ENCODE results near the gene SEMA3F.

Gene SEMA3F

DNA sequence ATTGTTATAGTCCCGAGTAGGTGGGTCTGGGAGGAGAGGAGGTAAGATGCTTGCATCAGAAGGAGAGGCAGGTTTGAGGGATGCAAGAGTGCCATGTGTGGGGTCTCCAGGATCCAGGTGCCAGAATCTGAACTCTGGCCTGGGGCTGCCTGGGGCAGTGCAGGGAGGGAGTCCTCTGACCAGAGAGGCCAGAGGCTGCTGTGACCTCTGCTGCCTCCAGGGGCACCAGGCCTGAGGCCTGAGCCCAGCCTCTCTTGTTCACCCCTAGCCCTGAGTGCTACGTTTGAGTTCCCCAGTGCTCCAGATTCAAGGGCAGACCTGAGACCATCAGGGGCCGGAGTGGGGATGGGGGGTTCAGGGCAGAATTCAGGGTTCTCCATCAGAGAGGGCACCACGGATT lies 57.4 kb downstream of the SEMA3F start:
- DNase-seq (ENCODE audit: low read depth in 1 of 2, low spot score in 1 of 2) = no peak
- Histone ChIP-seq H3K4me3 (replicated peaks; ENCODE audit: insufficient read depth, low read length) (no peak overlapping the region), H3K27me3 (ENCODE audit: insufficient read depth, poor library complexity, severe bottlenecking) (peaks cover under 1% of the 10 kb centered on the region), H3K27ac (replicated peaks) (no peak overlapping the region)
- TF ChIP-seq, protein P1, sequence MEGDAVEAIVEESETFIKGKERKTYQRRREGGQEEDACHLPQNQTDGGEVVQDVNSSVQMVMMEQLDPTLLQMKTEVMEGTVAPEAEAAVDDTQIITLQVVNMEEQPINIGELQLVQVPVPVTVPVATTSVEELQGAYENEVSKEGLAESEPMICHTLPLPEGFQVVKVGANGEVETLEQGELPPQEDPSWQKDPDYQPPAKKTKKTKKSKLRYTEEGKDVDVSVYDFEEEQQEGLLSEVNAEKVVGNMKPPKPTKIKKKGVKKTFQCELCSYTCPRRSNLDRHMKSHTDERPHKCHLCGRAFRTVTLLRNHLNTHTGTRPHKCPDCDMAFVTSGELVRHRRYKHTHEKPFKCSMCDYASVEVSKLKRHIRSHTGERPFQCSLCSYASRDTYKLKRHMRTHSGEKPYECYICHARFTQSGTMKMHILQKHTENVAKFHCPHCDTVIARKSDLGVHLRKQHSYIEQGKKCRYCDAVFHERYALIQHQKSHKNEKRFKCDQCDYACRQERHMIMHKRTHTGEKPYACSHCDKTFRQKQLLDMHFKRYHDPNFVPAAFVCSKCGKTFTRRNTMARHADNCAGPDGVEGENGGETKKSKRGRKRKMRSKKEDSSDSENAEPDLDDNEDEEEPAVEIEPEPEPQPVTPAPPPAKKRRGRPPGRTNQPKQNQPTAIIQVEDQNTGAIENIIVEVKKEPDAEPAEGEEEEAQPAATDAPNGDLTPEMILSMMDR (IDR thresholded peaks at IDR 0.05; ENCODE audit: insufficient read depth, low read length) = no peak

DNA sequence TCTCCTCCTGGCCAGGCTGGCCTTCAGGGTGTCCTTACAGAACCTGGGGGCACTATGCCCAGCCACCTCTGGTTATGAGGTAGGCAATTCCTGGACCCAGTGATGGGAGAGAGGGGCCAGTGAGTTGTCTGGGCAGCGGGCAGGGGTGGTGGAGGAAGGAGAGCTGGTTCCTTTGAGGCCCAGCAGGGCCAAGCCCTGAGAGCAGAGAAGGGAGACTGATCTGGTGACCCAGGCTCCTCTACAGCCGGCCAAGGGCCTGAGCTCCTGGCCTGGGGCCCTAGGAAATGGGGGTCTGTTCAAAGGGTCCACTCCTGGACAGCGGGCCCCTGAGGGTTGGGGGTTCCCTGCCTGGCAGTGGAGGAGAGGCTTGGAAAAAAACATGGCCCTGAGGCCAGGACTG lies 57.8 kb downstream of the SEMA3F start:
- Histone ChIP-seq H3K4me3 (replicated peaks; ENCODE audit: insufficient read depth, low read length) (no peak overlapping the region), H3K27me3 (ENCODE audit: insufficient read depth, poor library complexity, severe bottlenecking) (no peaks in the 10 kb centered on the region), H3K27ac (replicated peaks) (no peak overlapping the region)
- TF ChIP-seq, protein P2, sequence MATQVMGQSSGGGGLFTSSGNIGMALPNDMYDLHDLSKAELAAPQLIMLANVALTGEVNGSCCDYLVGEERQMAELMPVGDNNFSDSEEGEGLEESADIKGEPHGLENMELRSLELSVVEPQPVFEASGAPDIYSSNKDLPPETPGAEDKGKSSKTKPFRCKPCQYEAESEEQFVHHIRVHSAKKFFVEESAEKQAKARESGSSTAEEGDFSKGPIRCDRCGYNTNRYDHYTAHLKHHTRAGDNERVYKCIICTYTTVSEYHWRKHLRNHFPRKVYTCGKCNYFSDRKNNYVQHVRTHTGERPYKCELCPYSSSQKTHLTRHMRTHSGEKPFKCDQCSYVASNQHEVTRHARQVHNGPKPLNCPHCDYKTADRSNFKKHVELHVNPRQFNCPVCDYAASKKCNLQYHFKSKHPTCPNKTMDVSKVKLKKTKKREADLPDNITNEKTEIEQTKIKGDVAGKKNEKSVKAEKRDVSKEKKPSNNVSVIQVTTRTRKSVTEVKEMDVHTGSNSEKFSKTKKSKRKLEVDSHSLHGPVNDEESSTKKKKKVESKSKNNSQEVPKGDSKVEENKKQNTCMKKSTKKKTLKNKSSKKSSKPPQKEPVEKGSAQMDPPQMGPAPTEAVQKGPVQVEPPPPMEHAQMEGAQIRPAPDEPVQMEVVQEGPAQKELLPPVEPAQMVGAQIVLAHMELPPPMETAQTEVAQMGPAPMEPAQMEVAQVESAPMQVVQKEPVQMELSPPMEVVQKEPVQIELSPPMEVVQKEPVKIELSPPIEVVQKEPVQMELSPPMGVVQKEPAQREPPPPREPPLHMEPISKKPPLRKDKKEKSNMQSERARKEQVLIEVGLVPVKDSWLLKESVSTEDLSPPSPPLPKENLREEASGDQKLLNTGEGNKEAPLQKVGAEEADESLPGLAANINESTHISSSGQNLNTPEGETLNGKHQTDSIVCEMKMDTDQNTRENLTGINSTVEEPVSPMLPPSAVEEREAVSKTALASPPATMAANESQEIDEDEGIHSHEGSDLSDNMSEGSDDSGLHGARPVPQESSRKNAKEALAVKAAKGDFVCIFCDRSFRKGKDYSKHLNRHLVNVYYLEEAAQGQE (IDR thresholded peaks at IDR 0.05; ENCODE audit: insufficient replicate concordance, low read depth) = no peak
- TF ChIP-seq POLR2AphosphoS5 (IDR thresholded peaks at IDR 0.05; ENCODE audit: low read depth) = no peak
- no peak for TF ChIP-seq SPI1 (IDR thresholded peaks at IDR 0.05; ENCODE audit: borderline replicate concordance, low read depth)
- TF ChIP-seq GABPA (IDR thresholded peaks at IDR 0.05; ENCODE audit: low read depth) = no peak
- TF ChIP-seq, protein P1 (IDR thresholded peaks at IDR 0.05; ENCODE audit: insufficient read depth, low read length) = no peak
- no peak for DNase-seq (ENCODE audit: low read depth in 1 of 2, low spot score in 1 of 2)

DNA sequence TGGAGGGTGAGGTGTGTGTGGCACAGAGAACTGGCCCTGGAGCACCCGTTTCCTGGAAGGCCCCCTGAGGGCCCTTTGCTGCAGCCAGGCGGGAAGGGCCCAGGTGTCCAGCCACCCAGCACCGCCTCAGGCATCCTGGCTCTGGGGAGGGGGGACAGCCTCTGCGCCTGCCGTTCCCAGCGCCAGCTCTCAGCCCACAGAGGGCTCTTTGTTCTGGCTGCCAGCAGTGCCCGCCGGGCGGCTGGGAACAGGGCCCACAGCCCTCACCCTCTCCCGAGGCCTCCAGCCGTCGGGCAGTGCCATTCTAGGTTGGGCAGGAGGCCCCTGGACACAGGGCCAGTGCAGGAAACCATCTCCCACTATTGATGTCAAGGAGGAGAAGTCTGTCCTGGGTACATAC lies 58.2 kb downstream of the SEMA3F start:
- TF ChIP-seq SPI1 (IDR thresholded peaks at IDR 0.05; ENCODE audit: borderline replicate concordance, low read depth) (no peak), GABPA (IDR thresholded peaks at IDR 0.05; ENCODE audit: low read depth) (no peak), POLR2AphosphoS5 (IDR thresholded peaks at IDR 0.05; ENCODE audit: low read depth) (no peak)
- TF ChIP-seq, protein P1 (IDR thresholded peaks at IDR 0.05; ENCODE audit: insufficient read depth, low read length) = no peak
- TF ChIP-seq, protein P2 (IDR thresholded peaks at IDR 0.05; ENCODE audit: insufficient replicate concordance, low read depth) = no peak
- Histone ChIP-seq H3K4me3 (replicated peaks; ENCODE audit: insufficient read depth, low read length) (no peak overlapping the region), H3K27ac (replicated peaks) (no peak overlapping the region), H3K27me3 (ENCODE audit: insufficient read depth, poor library complexity, severe bottlenecking) (no peaks in the 10 kb centered on the region)
- no peak for DNase-seq (ENCODE audit: low read depth in 1 of 2, low spot score in 1 of 2)

DNA sequence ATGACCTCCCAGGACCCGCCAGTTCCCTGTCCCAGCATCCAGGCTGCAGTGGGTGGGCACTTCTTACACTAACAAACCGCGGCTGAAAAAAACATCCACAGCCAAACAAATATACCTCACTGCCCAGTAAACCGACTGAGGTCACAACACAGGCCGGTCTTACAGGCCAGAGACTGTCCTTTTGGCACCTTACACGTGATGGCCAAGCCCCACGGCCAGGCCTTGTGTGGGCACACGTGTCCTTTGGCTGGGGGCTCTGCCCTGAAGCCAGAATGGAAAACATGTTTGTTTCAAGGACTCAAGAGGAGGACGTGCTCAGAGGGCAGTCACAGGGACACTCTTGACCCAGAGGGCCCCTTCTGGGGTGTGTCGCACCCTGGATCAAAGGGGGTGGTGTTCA lies 59.7 kb downstream of the SEMA3F start:
- TF ChIP-seq SPI1 (IDR thresholded peaks at IDR 0.05; ENCODE audit: borderline replicate concordance, low read depth) (no peak), POLR2AphosphoS5 (IDR thresholded peaks at IDR 0.05; ENCODE audit: low read depth) (no peak), GABPA (IDR thresholded peaks at IDR 0.05; ENCODE audit: low read depth) (no peak)
- TF ChIP-seq, protein P1 (IDR thresholded peaks at IDR 0.05; ENCODE audit: insufficient read depth, low read length) = no peak
- TF ChIP-seq, protein P2 (IDR thresholded peaks at IDR 0.05; ENCODE audit: insufficient replicate concordance, low read depth) = no peak
- H3K27me3 ChIP-seq (ENCODE audit: insufficient read depth, poor library complexity, severe bottlenecking) = no peaks in the 10 kb centered on the region
- no peak overlapping the region for H3K27ac ChIP-seq (replicated peaks)
- no peak for DNase-seq (ENCODE audit: low read depth in 1 of 2, low spot score in 1 of 2)
- H3K4me3 ChIP-seq (replicated peaks; ENCODE audit: insufficient read depth, low read length) = no peak overlapping the region
